IMR-90 (cell line): ENCODE data around the gene CEP83. TPM values are rescaled to one million over a fixed set of nuclear protein-coding genes. Genes with fewer than 3 reads are reported as not detected.

Experiments used
- ATAC-seq: fragments of 200-7000 bp; cut with Tn5 transposase; 2 replicates; pipeline ENCODE4 v1.9.1; 2020; ENCODE audit warnings: low read depth, mild to moderate bottlenecking, moderate library complexity
- BruUV-seq: library from RNA; stranded (reverse); fragments of 400-500 nt; replicated peaks from 2 replicates; lab custom pipeline; 2021; lab: Mats Ljungman, UMichigan
- CTCF ChIA-PET: fragments of 300-600 bp; formaldehyde crosslinking; extraction: SDS; loops from one replicate; lab custom pipeline; 2021; ENCODE audit warnings: antibody characterized with exemption; lab: Yijun Ruan, JAX
- POLR2A ChIA-PET: fragments of 300-600 bp; sonication (Branson Sonifier 250); formaldehyde crosslinking; loops from one replicate; lab custom pipeline; 2022; ENCODE audit warnings: antibody characterized with exemption; ENCODE audit not compliant: unreplicated experiment; lab: Charles Lee
- DNase-seq: peaks from one replicate; pipeline ENCODE4 v3.0.0; 2013
- H2AFZ ChIP-seq: replicated peaks from 2 replicates; pipeline ENCODE3; 2013; ENCODE audit warnings: low read length, mild to moderate bottlenecking; ENCODE audit not compliant: poor library complexity
- H2AK5ac ChIP-seq: 2 replicates; pipeline ENCODE4 v1.6.1; 2013; ENCODE audit warnings: low read depth, low read length, inconsistent platforms
- H2AK9ac ChIP-seq: replicated peaks from 2 replicates; pipeline ENCODE3; 2013; ENCODE audit warnings: mild to moderate bottlenecking, low read depth, low read length, moderate library complexity; ENCODE audit not compliant: poor library complexity
- H2BK120ac ChIP-seq: 2 replicates; pipeline ENCODE4 v1.6.1; 2013; ENCODE audit warnings: low read depth, low read length, inconsistent platforms
- H2BK15ac ChIP-seq: 3 replicates; pipeline ENCODE4 v1.6.1; 2013; ENCODE audit warnings: low read depth, low read length, inconsistent platforms
- H2BK20ac ChIP-seq: 2 replicates; pipeline ENCODE4 v1.6.1; 2013; ENCODE audit warnings: low read depth, mild to moderate bottlenecking, inconsistent platforms, low read length, moderate library complexity
- H2BK5ac ChIP-seq: 2 replicates; pipeline ENCODE4 v1.6.1; 2013; ENCODE audit warnings: mild to moderate bottlenecking, low read depth, low read length, inconsistent platforms; ENCODE audit not compliant: poor library complexity, severe bottlenecking
- H3K14ac ChIP-seq: replicated peaks from 2 replicates; pipeline ENCODE4 v1.6.1; 2013; ENCODE audit warnings: low read depth, low read length, inconsistent platforms
- H3K18ac ChIP-seq: 2 replicates; pipeline ENCODE4 v1.6.1; 2013; ENCODE audit warnings: low read depth, low read length, control low read depth
- H3K23ac ChIP-seq: 2 replicates; pipeline ENCODE4 v1.6.1; 2013; ENCODE audit warnings: low read depth, low read length, inconsistent platforms
- H3K27ac ChIP-seq: 2 replicates; pipeline ENCODE4 v1.5.1; 2013; ENCODE audit warnings: mild to moderate bottlenecking, control low read depth, low read length; ENCODE audit not compliant: insufficient read depth
- H3K27me3 ChIP-seq: 2 replicates; pipeline ENCODE4 v1.6.1; 2013; ENCODE audit warnings: low read length; ENCODE audit not compliant: control insufficient read depth, insufficient read depth
- H3K36me3 ChIP-seq: 2 replicates; pipeline ENCODE4 v1.6.1; 2013; ENCODE audit warnings: low read length, mixed read lengths; ENCODE audit not compliant: control insufficient read depth, insufficient read depth
- H3K4ac ChIP-seq: 2 replicates; pipeline ENCODE4 v1.6.1; 2013; ENCODE audit warnings: low read depth, low read length, inconsistent platforms
- H3K4me1 ChIP-seq: 2 replicates; pipeline ENCODE4 v1.6.1; 2013; ENCODE audit warnings: low read length, mixed read lengths; ENCODE audit not compliant: control insufficient read depth, insufficient read depth
- H3K4me2 ChIP-seq: 2 replicates; pipeline ENCODE4 v1.6.1; 2013; ENCODE audit warnings: low read depth, mild to moderate bottlenecking, control low read depth, low read length, moderate library complexity
- H3K4me3 ChIP-seq: 2 replicates; pipeline ENCODE4 v1.5.1; 2013; ENCODE audit warnings: low read depth, mild to moderate bottlenecking, control low read depth, low read length, moderate library complexity; ENCODE audit not compliant: insufficient read depth
- H3K56ac ChIP-seq: 2 replicates; pipeline ENCODE4 v1.6.1; 2013; ENCODE audit warnings: low read length, inconsistent platforms; ENCODE audit not compliant: insufficient read depth; ENCODE audit errors: extremely low read depth
- H3K79me1 ChIP-seq, 2 experiments: 2 replicates each; pipeline ENCODE4 v1.6.1; 2013; ENCODE audit warnings: low read length in 2 of 2, inconsistent platforms in 1 of 2, low read depth in 1 of 2
- H3K9ac ChIP-seq: 2 replicates; pipeline ENCODE4 v1.6.1; 2013; ENCODE audit warnings: low read depth, low read length, control low read depth
- H3K9me1 ChIP-seq: 2 replicates; pipeline ENCODE4 v1.6.1; 2013; ENCODE audit warnings: low read length, inconsistent platforms; ENCODE audit not compliant: insufficient read depth
- H3K9me3 ChIP-seq: 2 replicates; pipeline ENCODE4 v1.6.1; 2013; ENCODE audit warnings: low read length; ENCODE audit not compliant: control insufficient read depth, insufficient read depth
- H4K20me1 ChIP-seq: 2 replicates; pipeline ENCODE4 v1.6.1; 2013; ENCODE audit warnings: low read length, inconsistent platforms; ENCODE audit not compliant: insufficient read depth
- H4K5ac ChIP-seq: 2 replicates; pipeline ENCODE4 v1.6.1; 2013; ENCODE audit warnings: mild to moderate bottlenecking, low read depth, low read length, control low read depth
- H4K8ac ChIP-seq, 2 experiments: 2 replicates each; pipeline ENCODE4 v1.6.1; 2013; ENCODE audit warnings: low read depth in 2 of 2, low read length in 2 of 2, control low read depth in 1 of 2, inconsistent platforms in 1 of 2
- H4K91ac ChIP-seq: 2 replicates; pipeline ENCODE4 v1.6.1; 2013; ENCODE audit warnings: low read depth, low read length, inconsistent platforms; ENCODE audit not compliant: insufficient read depth
- NFE2L2 ChIP-seq: fragments of 150-350 bp; IDR thresholded peaks from 2 replicates; pipeline ENCODE4 v1.6.1; 2016; ENCODE audit warnings: low read depth, mild to moderate bottlenecking, low read length
- WGBS, 2 experiments: methylation state at CpG; one replicate each; pipeline versions ENCODE4 v1.1.5 to v1.1.7; 2013; ENCODE audit warnings: missing lambda C conversion rate in 2 of 2; ENCODE audit not compliant: insufficient read length in 1 of 2; ENCODE audit errors: extremely low coverage in 2 of 2; 5-methylcytosine and 5-hydroxymethylcytosine counted together
- dilution Hi-C: fragments of 300-500 bp; cut with HindIII; formaldehyde crosslinking; loops from one replicate; pipeline ENCODE4 v1.14.3; 2018; ENCODE audit warnings: low sequenced_read_pairs; ENCODE audit not compliant: unreplicated experiment
- in situ Hi-C: fragments of 300-500 bp; cut with MboI; formaldehyde crosslinking; loops from 3 replicates; pipeline ENCODE4 v1.14.3; 2019; ENCODE audit warnings: low sequenced_read_pairs, inconsistent platforms, mixed read lengths
- intact Hi-C: fragments of 100-400 bp; cut with micrococcal nuclease; formaldehyde crosslinking; loops from 2 replicates; pipeline ENCODE4 v1.10.0; 2022
- polyA plus RNA-seq, 3 experiments: library from polyadenylated mRNA; depleted of rRNA; stranded (reverse); fragments of >200 nt; gene quantifications; 2 replicates each; pipeline ENCODE4 v1.2.3, GENCODE V29; 2012; ENCODE audit warnings: low replicate concordance in 1 of 3
- total RNA-seq: library from RNA; depleted of rRNA; stranded (reverse); fragments of >200 nt; gene quantifications from 2 replicates; pipeline ENCODE4 v1.2.3, GENCODE V29; 2012

Gene CEP83
- total and polyA plus RNA-seq, 2 of the 4 experiments (the other 2 are of a cell fraction): 3.9 to 8.9 TPM

DNA sequence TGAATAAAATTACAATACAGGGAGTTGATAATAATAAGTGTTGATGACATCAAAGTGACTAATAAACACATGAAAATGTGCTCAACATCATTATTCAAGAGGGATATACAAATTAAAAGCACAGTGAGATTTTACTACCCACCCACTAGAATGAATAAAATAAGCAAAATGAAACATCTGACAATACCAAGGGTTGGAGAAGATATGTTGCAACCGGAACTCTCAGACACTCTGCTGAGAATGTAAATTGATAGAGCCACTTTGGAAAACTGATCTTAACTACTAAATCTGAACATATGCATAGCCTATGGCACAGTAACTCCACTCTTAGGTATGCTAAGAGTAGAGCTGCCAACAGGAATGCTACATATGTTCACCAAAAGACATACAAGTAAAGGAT, 44.0 kb upstream of the CEP83 start:
- no TSS peak for BruUV-seq
- intact Hi-C loops: no loop called here
- no peaks in the 10 kb centered on the region for H3K9me1 ChIP-seq
- H2AK9ac ChIP-seq: no peak overlapping the region
- H3K9me3 ChIP-seq: no peaks in the 10 kb centered on the region
- no peak overlapping the region for H3K4me2 ChIP-seq
- H4K8ac ChIP-seq: no peak overlapping the region
- no peak overlapping the region for H2AK5ac ChIP-seq
- H4K91ac ChIP-seq: no peak overlapping the region
- no peak for TF ChIP-seq NFE2L2
- no peak overlapping the region for H3K4ac ChIP-seq
- H3K56ac ChIP-seq: no peak overlapping the region
- H3K27me3 ChIP-seq: peaks cover 10% of the 10 kb centered on the region
- dilution Hi-C loops: no loop called here
- no peak overlapping the region for H2BK5ac ChIP-seq
- WGBS, 2 experiments: no CpG with 5 or more reads among the region's 1 CpG
- in situ Hi-C loops: no loop called here
- no peak overlapping the region for H3K9ac ChIP-seq
- DNase-seq (no peak), ATAC-seq (no peak)
- H3K18ac ChIP-seq: no peak overlapping the region
- no peaks in the 10 kb centered on the region for H3K4me1 ChIP-seq
- no peaks in the 10 kb centered on the region for H3K36me3 ChIP-seq
- H3K27ac ChIP-seq: no peak overlapping the region
- H2BK120ac ChIP-seq: no peak overlapping the region
- ChIA-PET POLR2A (no interaction called here), CTCF (interaction anchor here (0.5 kb wide), 1 partner anchor 14 kb away, joined by 3 read pairs; no protein-coding TSS in a partner anchor)
- no peak overlapping the region for H2AFZ ChIP-seq
- H3K14ac ChIP-seq: no peak overlapping the region
- no peak overlapping the region for H2BK15ac ChIP-seq
- H4K20me1 ChIP-seq: no peaks in the 10 kb centered on the region
- no peak overlapping the region for H3K23ac ChIP-seq
- H4K5ac ChIP-seq: no peak overlapping the region
- no peak overlapping the region for H3K4me3 ChIP-seq
- no peak overlapping the region for H2BK20ac ChIP-seq
- H3K79me1 ChIP-seq: no peaks in the 10 kb centered on the region
